Mesendoderm (in vitro differentiated cells): ENCODE data around the gene MIF4GD.

ENCODE experiments used
- DNase-seq: peaks from one replicate; pipeline ENCODE4 v3.0.0; 2013
- H2AK5ac ChIP-seq: 2 replicates; pipeline ENCODE4 v1.6.1; 2013; ENCODE audit warnings: low read length, inconsistent platforms
- H2BK120ac ChIP-seq: 2 replicates; pipeline ENCODE4 v1.6.1; 2013; ENCODE audit warnings: low read depth, mild to moderate bottlenecking, low read length, moderate library complexity, mixed read lengths
- H2BK15ac ChIP-seq: replicated peaks from 2 replicates; pipeline ENCODE4 v1.6.1; 2013; ENCODE audit warnings: low read depth, mild to moderate bottlenecking, moderate library complexity
- H2BK5ac ChIP-seq: 2 replicates; pipeline ENCODE4 v1.6.1; 2013; ENCODE audit warnings: low read length, inconsistent platforms
- H3K18ac ChIP-seq: 2 replicates; pipeline ENCODE4 v1.6.1; 2013; ENCODE audit warnings: mild to moderate bottlenecking, low read length, mixed read lengths
- H3K23ac ChIP-seq: one replicate; pipeline ENCODE4 v1.6.1; 2013; ENCODE audit warnings: low read length
- H3K27ac ChIP-seq: 2 replicates; pipeline ENCODE4 v1.5.1; 2013; ENCODE audit warnings: low read depth, mild to moderate bottlenecking, inconsistent platforms, low read length, moderate library complexity
- H3K27me3 ChIP-seq: 2 replicates; pipeline ENCODE4 v1.6.1; 2013; ENCODE audit warnings: low read length, control low read depth, mild to moderate bottlenecking, inconsistent platforms; ENCODE audit not compliant: insufficient read depth, poor library complexity
- H3K36me3 ChIP-seq: 2 replicates; pipeline ENCODE4 v1.6.1; 2013; ENCODE audit warnings: low read length, inconsistent platforms; ENCODE audit not compliant: control insufficient read depth, insufficient read depth
- H3K4ac ChIP-seq: one replicate; pipeline ENCODE4 v1.6.1; 2013; ENCODE audit warnings: low read depth, mild to moderate bottlenecking, low read length, moderate library complexity
- H3K4me1 ChIP-seq: 2 replicates; pipeline ENCODE4 v1.6.1; 2013; ENCODE audit warnings: low read depth, low read length, inconsistent platforms; ENCODE audit not compliant: control insufficient read depth
- H3K4me2 ChIP-seq: 2 replicates; pipeline ENCODE4 v1.6.1; 2013; ENCODE audit warnings: low read length
- H3K4me3 ChIP-seq: 2 replicates; pipeline ENCODE4 v1.5.1; 2013; ENCODE audit warnings: mild to moderate bottlenecking, low read length
- H3K56ac ChIP-seq: one replicate; pipeline ENCODE4 v1.6.1; 2013; ENCODE audit warnings: low read length
- H3K79me1 ChIP-seq: 2 replicates; pipeline ENCODE4 v1.6.1; 2013; ENCODE audit warnings: low read length, inconsistent platforms
- H3K79me2 ChIP-seq: 2 replicates; pipeline ENCODE4 v1.6.1; 2013; ENCODE audit warnings: mild to moderate bottlenecking, low read length; ENCODE audit not compliant: control insufficient read depth, insufficient read depth
- H3K9ac ChIP-seq: 2 replicates; pipeline ENCODE4 v1.6.1; 2013; ENCODE audit warnings: low read length, inconsistent platforms
- H4K5ac ChIP-seq: one replicate; pipeline ENCODE4 v1.6.1; 2013; ENCODE audit warnings: low read length
- H4K8ac ChIP-seq: one replicate; pipeline ENCODE4 v1.6.1; 2013; ENCODE audit warnings: low read depth, mild to moderate bottlenecking, control low read depth, low read length, moderate library complexity
- WGBS: extraction: QIAGEN DNeasy Blood & Tissue Kit; methylation state at CpG from one replicate; pipeline ENCODE4 v1.1.7; 2013; ENCODE audit warnings: low lambda C conversion rate, missing lambda C conversion rate; ENCODE audit not compliant: insufficient coverage; ENCODE audit errors: extremely low coverage; 5-methylcytosine and 5-hydroxymethylcytosine counted together

The MIF4GD gene

GRCh38 chr17:75271955-75272847, 1.2 kb upstream of the MIF4GD start:
- Histone ChIP-seq H3K27ac (no peak overlapping the region), H3K4ac (no peak overlapping the region), H3K4me3 (no peak overlapping the region), H3K56ac (peak overlapping the region; percentile 97), H2BK5ac (no peak overlapping the region), H2BK120ac (no peak overlapping the region), H3K23ac (no peak overlapping the region), H3K9ac (peak overlapping the region; percentile 95), H2AK5ac (no peak overlapping the region), H3K79me1 (no peaks in the 10 kb centered on the region), H4K8ac (no peak overlapping the region), H2BK15ac (no peak overlapping the region), H3K79me2 (no peaks in the 10 kb centered on the region), H3K4me1 (peaks cover 2% of the 10 kb centered on the region), H3K36me3 (peaks cover 2% of the 10 kb centered on the region), H3K4me2 (peak overlapping the region; percentile 97), H3K27me3 (no peaks in the 10 kb centered on the region), H4K5ac (no peak overlapping the region), H3K18ac (no peak overlapping the region)
- no peak for DNase-seq
- no CpG with 5 or more reads among the region's 24 CpGs for WGBS

- Histone ChIP-seq H2AK5ac (no peak overlapping the region), H3K79me2 (no peaks in the 10 kb centered on the region), H4K5ac (no peak overlapping the region), H2BK120ac (no peak overlapping the region), H2BK15ac (no peak overlapping the region), H3K27me3 (no peaks in the 10 kb centered on the region), H3K4ac (peak overlapping the region; percentile 81), H3K4me2 (peak overlapping the region; percentile 97), H3K79me1 (no peaks in the 10 kb centered on the region), H3K56ac (peak overlapping the region; percentile 97), H3K4me1 (peaks cover 2% of the 10 kb centered on the region), H3K27ac (no peak overlapping the region), H3K36me3 (peaks cover 6% of the 10 kb centered on the region), H2BK5ac (no peak overlapping the region), H3K18ac (peak overlapping the region; percentile 35), H3K9ac (peak overlapping the region; percentile 95), H4K8ac (no peak overlapping the region), H3K23ac (peak overlapping the region; percentile 66), H3K4me3 (peak overlapping the region; percentile 72)
- WGBS = no CpG with 5 or more reads among the region's 74 CpGs
- peak; percentile 67 for DNase-seq
Measured at GRCh38 chr17:75271233-75271954, 363 bp upstream of the MIF4GD start.

- H4K5ac ChIP-seq = no peak overlapping the region
- H2BK15ac ChIP-seq = no peak overlapping the region
- peak overlapping the region; percentile 99 for H3K4me2 ChIP-seq
- H3K18ac ChIP-seq = peak overlapping the region; percentile 33
- no peaks in the 10 kb centered on the region for H3K79me2 ChIP-seq
- no peaks in the 10 kb centered on the region for H3K79me1 ChIP-seq
- H2BK120ac ChIP-seq = no peak overlapping the region
- H3K27me3 ChIP-seq = no peaks in the 10 kb centered on the region
- peaks cover 11% of the 10 kb centered on the region for H3K36me3 ChIP-seq
- H3K9ac ChIP-seq = peak overlapping the region; percentile 81
- no peak overlapping the region for H3K4ac ChIP-seq
- H3K4me1 ChIP-seq = peaks cover 2% of the 10 kb centered on the region
- H3K56ac ChIP-seq = peak overlapping the region; percentile 91
- no CpG with 5 or more reads among the region's 47 CpGs for WGBS
- no peak overlapping the region for H3K27ac ChIP-seq
- peak; percentile 72 for DNase-seq
- H2BK5ac ChIP-seq = no peak overlapping the region
- H3K23ac ChIP-seq = no peak overlapping the region
- H2AK5ac ChIP-seq = no peak overlapping the region
- no peak overlapping the region for H4K8ac ChIP-seq
- H3K4me3 ChIP-seq = peak overlapping the region; percentile 81
Measured at GRCh38 chr17:75270218-75270965, 639 bp downstream of the MIF4GD start.

GRCh38 chr17:75269844-75270217, 1.2 kb downstream of the MIF4GD start:
- H3K27me3 ChIP-seq = no peaks in the 10 kb centered on the region
- no peaks in the 10 kb centered on the region for H3K79me1 ChIP-seq
- H2BK5ac ChIP-seq = no peak overlapping the region
- H3K4me1 ChIP-seq = peaks cover 2% of the 10 kb centered on the region
- no peak overlapping the region for H2AK5ac ChIP-seq
- H3K4me3 ChIP-seq = no peak overlapping the region
- no peaks in the 10 kb centered on the region for H3K79me2 ChIP-seq
- no peak overlapping the region for H2BK15ac ChIP-seq
- no peak overlapping the region for H4K8ac ChIP-seq
- H4K5ac ChIP-seq = no peak overlapping the region
- H3K4ac ChIP-seq = no peak overlapping the region
- H3K27ac ChIP-seq = no peak overlapping the region
- H3K56ac ChIP-seq = peak overlapping the region; percentile 91
- peak overlapping the region; percentile 81 for H3K9ac ChIP-seq
- peaks cover 11% of the 10 kb centered on the region for H3K36me3 ChIP-seq
- H3K18ac ChIP-seq = no peak overlapping the region
- no peak overlapping the region for H3K23ac ChIP-seq
- peak overlapping the region; percentile 99 for H3K4me2 ChIP-seq
- no peak for DNase-seq
- H2BK120ac ChIP-seq = no peak overlapping the region
- WGBS = no CpG with 5 or more reads among the region's 6 CpGs

DNA sequence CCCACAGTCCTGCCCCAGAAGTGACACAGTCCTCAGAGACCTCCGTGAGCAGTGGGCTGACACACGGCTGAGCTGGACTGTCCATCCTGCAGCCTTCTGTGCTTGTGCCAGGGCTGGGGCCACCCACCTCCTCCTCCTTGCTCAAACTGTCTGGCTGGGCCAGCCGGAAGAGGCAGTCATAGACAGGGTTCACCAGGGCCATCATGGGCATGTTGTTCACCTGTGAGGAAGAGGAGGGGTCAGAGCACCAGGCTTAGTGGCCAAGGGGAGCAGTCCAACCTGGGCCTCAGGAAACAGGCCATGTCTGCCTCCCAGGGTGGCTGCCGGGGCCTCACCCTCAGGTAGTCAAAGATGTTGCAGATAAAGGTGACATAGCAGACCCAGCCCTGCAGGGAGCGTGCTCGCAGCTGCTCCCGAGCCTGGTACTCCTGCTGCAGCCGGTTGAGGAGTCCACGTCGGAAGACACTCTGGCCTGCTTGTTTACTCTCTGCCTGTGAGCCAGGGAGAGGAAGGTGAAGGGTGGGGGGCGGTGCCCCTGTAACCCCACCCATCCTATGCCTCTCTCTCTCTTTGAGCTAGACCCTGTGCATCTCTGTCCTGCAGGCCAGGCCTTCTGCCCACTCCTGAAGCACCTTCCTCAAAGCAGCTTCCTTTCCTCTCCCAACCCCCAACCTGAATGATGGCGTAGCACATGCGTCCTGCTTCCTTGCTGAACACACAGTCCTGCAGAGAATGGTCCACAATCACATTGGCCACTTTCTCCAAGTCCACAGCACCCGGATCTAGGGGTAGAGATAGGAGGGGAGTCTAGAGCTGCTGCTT, 3.4 kb downstream of the MIF4GD start:
- H3K4me3 ChIP-seq = no peak overlapping the region
- peaks cover 12% of the 10 kb centered on the region for H3K36me3 ChIP-seq
- no peak overlapping the region for H2BK120ac ChIP-seq
- no peak overlapping the region for H2BK15ac ChIP-seq
- H3K4me1 ChIP-seq = peaks cover 2% of the 10 kb centered on the region
- no peak overlapping the region for H3K4ac ChIP-seq
- WGBS = no CpG with 5 or more reads among the region's 14 CpGs
- H3K79me1 ChIP-seq = peaks cover 8% of the 10 kb centered on the region
- H3K27ac ChIP-seq = no peak overlapping the region
- H3K27me3 ChIP-seq = no peaks in the 10 kb centered on the region
- no peak overlapping the region for H2BK5ac ChIP-seq
- peaks cover 6% of the 10 kb centered on the region for H3K79me2 ChIP-seq
- peak overlapping the region; percentile 35 for H3K9ac ChIP-seq
- H3K56ac ChIP-seq = peak overlapping the region; percentile 79
- H4K8ac ChIP-seq = no peak overlapping the region
- no peak overlapping the region for H3K18ac ChIP-seq
- peak; percentile 85 for DNase-seq
- no peak overlapping the region for H3K4me2 ChIP-seq
- H2AK5ac ChIP-seq = peak overlapping the region; percentile 43
- H4K5ac ChIP-seq = no peak overlapping the region
- H3K23ac ChIP-seq = no peak overlapping the region
